ENCODE data around the gene DENND1C.
"Not testable (repeated sequence)": the region's sequence is repeated elsewhere in the genome, so short reads cannot be mapped to it uniquely, and the experiment has no call there.

DENND1C gene

GRCh38 chr19:6508028-6508771 lies 26.6 kb upstream of the DENND1C start:
- DNase-seq = not testable (repeated sequence)

GRCh38 chr19:6503407-6504201 lies 22.0 kb upstream of the DENND1C start:
- no peak for DNase-seq

- peak; percentile 67 to 83 for DNase-seq
These were observed 20.4 kb upstream of the DENND1C start, which contains the start of gene TUBB4A for GRCh38 chr19:6501740-6502648. Gene TUBB4A (minus strand): TSS chr19:6502309. CDS start chr19:6502212, 97 bp downstream.

DNA sequence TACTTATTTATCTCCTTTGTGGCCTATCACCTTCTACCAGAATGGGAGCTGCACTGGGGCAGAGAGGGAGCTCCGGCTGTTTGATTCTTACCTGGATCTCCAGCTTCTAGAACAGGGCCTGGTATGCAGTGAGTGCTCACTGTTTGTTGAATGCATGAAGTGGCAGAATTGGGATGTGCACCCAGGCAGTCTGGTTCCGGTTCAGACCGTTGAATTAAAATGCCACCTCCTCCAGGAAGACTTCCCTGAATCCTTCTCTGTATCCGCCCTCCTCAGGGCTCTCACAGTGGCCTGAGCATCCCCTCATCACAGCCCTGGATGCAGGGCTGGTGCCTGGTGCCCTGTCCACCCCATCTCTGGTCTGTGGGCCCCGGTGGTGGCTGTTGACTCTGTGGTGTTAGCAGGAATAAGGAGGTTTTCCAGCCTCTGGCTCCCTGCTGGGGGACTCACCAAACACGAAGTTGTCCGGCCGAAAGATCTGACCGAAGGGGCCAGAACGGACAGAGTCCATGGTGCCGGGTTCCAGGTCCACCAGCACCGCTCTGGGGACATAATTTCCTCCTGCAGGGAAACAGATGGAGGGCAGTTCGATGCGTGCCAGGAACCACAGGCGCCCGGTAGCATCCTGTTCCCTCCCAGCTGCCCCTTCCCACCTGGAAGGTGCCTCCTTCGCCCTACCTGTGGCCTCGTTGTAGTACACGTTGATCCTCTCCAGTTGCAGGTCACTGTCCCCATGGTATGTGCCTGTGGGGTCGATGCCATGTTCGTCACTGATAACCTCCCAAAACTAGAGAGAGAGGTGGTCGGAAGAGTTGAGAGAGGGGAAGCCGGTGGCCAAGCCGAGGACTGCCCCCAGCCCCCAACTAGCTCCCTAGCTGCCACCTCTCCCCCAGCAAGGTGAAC lies 19.5 kb upstream of the DENND1C start:
- DNase-seq = no peak

- no peak for DNase-seq
These were observed 17.6 kb upstream of the DENND1C start for GRCh38 chr19:6499052-6499790.

- DNase-seq = no peak
These were observed 16.9 kb upstream of the DENND1C start for GRCh38 chr19:6498294-6499036.

GRCh38 chr19:6495947-6496346 lies 14.4 kb upstream of the DENND1C start:
- no peak for DNase-seq

GRCh38 chr19:6494438-6495036 lies 12.9 kb upstream of the DENND1C start:
- no peak for DNase-seq

DNA sequence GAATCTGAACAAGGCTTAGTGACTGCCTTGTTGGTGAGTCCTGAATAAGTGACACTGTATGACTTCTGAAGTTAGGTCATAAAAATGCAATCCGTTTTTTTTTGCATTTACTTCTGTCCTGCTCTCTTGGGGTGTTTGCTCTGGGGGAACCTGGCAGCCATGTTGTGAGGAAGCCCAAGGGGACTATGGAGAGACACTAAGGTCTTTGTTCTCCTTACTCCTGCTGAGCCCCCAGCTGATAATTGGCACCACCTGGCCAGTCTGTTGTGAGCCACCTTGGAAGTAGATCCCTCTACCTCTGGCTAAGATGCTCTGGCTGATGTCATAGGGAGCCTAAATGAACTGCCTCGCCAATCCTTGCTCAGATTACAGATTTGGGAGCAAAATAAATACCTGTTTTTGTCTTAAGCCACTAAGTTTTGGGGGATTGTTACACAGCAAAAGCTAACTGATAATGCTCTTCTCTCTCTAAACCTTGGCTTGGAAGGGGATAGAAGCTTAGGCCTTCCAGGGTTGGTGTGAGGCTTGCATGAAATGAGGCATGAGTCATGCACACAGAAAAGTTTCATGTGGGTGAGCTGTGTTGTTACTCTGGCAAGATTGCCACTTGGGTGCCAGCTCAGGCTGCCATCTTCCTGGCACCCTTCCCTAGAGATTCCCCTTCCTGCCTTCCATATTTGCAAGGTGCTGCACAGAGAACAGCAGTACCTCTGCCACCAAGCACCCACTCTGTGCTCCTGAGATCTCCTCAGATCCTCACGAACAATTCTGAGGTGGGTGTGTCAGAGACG lies 10.4 kb upstream of the DENND1C start:
- DNase-seq = no peak

- DNase-seq = no peak
These were observed 8.5 kb upstream of the DENND1C start for GRCh38 chr19:6490134-6490533.

DNA sequence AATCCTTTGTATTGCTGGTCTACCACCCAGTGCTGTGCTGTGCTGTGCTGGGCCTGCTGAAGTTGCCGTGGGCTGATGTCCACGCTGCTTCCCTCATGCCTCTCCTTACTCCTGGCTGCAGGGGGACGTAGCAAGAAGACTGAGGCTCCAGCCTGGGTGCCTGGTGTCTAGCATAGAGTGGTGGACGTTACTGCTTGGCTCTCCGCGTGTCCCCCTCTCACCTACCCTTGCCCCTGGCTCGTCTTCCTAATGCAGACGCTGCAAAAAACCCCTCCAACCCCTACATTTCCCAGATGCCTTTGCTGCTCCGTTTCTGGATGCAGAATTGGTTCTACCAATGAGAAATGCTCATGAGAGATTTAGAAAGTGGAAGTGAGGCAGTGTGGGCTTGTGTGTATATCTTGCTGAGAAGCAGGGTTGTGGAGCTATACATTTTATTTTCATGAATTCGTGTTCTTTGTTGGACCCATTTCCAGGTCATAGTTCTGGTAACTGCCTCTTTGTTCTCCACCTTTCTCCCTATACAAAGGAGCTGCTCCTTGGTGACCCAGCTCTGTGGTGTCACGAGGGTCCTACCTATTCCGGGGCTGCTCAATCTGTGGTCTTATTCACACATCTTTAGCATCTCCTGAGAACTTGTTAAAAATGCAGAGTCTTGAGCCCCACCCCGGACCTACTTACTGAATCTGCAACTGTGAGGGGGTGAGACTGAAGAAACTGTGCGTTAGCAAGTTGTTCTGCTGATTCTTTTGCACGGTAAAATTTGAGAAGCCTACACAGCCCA lies 7.9 kb upstream of the DENND1C start:
- DNase-seq = no peak

DNA sequence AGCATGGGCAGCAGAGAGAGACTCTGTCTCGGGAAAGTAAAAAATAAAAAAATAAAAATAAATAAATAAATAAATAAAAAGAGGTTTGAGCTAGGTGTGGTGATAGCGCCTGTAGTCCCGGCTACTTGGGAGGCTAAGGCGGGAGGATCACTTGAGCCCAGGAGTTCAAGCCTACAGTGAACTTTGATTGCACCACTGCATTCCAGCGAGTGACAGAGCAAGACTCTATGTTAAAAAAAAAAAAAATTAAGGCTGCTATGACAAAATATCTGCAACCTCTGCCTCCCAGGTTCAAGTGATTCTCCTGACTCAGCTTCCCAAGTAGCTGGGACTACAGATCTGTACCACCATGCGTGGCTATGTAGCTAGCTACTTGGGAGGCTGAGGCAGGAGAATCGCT lies 3.2 kb upstream of the DENND1C start:
- DNase-seq = no peak

- no peak for DNase-seq
These were observed 2.6 kb upstream of the DENND1C start for GRCh38 chr19:6484230-6484629.

- DNase-seq = no peak
These were observed 1.6 kb upstream of the DENND1C start for GRCh38 chr19:6483235-6483634.

DNA sequence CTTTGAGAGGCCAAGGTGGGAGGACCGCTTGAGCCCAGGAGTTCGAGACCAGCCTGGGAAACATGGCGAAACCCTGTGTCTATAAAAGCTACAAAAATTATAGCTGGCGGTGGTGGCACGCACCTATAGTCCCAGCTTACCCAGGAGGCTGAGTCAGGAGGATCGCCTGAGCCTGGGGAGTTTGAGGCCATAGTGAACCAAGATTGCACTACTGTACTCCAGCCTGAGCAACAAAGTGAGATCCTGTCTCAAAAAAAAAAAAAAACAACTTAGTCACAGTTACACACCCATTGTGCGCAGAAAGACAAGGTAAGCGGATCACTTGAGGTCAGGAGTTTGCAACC lies 728 bp upstream of the DENND1C start:
- DNase-seq = no peak

DNA sequence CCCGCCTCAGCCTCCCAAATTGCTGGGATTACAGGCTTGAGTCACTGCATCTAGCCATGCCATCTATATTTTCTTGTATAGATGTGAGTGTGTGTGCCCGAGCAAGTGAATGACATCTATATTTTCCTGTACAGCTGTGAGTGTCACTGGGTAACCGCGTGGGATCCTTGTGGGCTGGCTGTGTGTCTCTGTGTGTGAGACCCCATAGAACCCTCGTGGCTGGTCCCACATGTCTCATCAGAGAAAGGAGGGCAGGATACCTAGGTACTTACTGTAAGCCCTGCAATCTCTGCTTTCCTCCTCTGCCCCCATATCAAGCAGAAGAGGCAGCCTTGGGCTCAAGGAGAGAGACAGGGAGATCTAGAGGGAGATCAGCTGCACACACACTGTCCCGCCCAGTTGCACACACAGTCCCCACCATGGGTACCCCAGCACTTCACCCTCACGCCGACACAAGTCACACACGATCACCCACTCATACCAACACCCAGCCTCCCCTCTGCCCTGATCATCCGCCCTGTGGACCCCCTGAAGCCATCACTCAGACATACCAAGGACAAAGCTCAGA lies 655 bp downstream of the DENND1C start:
- DNase-seq = no peak

- DNase-seq = no peak
These were observed 1.7 kb downstream of the DENND1C start for GRCh38 chr19:6479836-6480398.

DNA sequence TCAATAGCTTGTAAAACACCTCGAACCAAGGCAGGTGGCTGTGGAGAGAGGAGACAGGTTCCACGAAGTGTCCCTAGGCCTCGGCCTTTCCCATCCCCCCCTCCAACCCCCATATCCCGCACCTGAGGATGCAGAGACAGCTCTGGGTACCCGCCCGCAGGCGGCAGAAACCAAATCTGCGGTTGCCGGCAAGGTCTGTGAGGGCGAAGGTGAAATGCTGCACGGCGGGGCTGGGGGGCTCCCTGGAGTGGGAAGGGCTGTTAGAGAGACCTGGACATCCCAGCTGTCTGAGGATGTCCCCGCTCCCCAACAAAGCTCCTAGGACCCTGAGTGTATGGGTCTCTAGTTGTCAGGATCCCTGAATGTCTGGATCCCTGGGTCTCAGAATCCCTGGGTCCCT lies 2.8 kb downstream of the DENND1C start:
- DNase-seq = no peak
